ENCODE results near the gene GKAP1. TPM values are rescaled to one million over a fixed set of nuclear protein-coding genes. Genes with fewer than 3 reads are reported as not detected.
"Not testable (repeated sequence)": the region's sequence is repeated elsewhere in the genome, so short reads cannot be mapped to it uniquely, and the experiment has no call there.

The GKAP1 gene
- total RNA-seq, 1 experiment from 2014 or later = 0.86 TPM

GRCh38 chr9:83815120-83815519, 2.4 kb downstream of the GKAP1 start:
- H3K27me3 ChIP-seq (replicated peaks; ENCODE audit: control insufficient read depth, insufficient read depth, low read length); H3K27ac Mint-ChIP-seq (ENCODE audit: unreplicated experiment); H3K4me1 ChIP-seq; H3K36me3 ChIP-seq (ENCODE audit: control insufficient read depth, insufficient read depth, low read length); POLR2A ChIA-PET; BruUV-seq (replicated peaks); CTCF ChIA-PET; H3K9me3 ChIP-seq; H3K4me3 Mint-ChIP-seq (ENCODE audit: unreplicated experiment); H3K9me3 Mint-ChIP-seq (ENCODE audit: unreplicated experiment); intact Hi-C loops (cut with micrococcal nuclease; ENCODE audit: unreplicated experiment); DNase-seq; H3K36me3 Mint-ChIP-seq (ENCODE audit: insufficient read depth, unreplicated experiment); H3K27me3 Mint-ChIP-seq (ENCODE audit: insufficient read depth, unreplicated experiment); H3K4me1 Mint-ChIP-seq (ENCODE audit: low read depth, unreplicated experiment); H3K4me3 ChIP-seq (ENCODE audit: low read depth, low read length): not testable (repeated sequence)

- H3K27me3 ChIP-seq (replicated peaks; ENCODE audit: control insufficient read depth, insufficient read depth, low read length); H3K27me3 Mint-ChIP-seq (ENCODE audit: insufficient read depth, unreplicated experiment); POLR2A ChIA-PET; H3K4me3 Mint-ChIP-seq (ENCODE audit: unreplicated experiment); H3K36me3 ChIP-seq (ENCODE audit: control insufficient read depth, insufficient read depth, low read length); H3K27ac Mint-ChIP-seq (ENCODE audit: unreplicated experiment); H3K9me3 Mint-ChIP-seq (ENCODE audit: unreplicated experiment); H3K36me3 Mint-ChIP-seq (ENCODE audit: insufficient read depth, unreplicated experiment); CTCF ChIA-PET; H3K9me3 ChIP-seq; DNase-seq; H3K4me1 ChIP-seq; intact Hi-C loops (cut with micrococcal nuclease; ENCODE audit: unreplicated experiment); H3K4me1 Mint-ChIP-seq (ENCODE audit: low read depth, unreplicated experiment); BruUV-seq (replicated peaks); H3K4me3 ChIP-seq (ENCODE audit: low read depth, low read length): not testable (repeated sequence)
These were observed 8.4 kb downstream of the GKAP1 start for GRCh38 chr9:83809213-83809612.

GRCh38 chr9:83804454-83804853, 13.1 kb downstream of the GKAP1 start:
- H3K27me3 ChIP-seq (replicated peaks; ENCODE audit: control insufficient read depth, insufficient read depth, low read length); H3K4me1 ChIP-seq; intact Hi-C loops (cut with micrococcal nuclease; ENCODE audit: unreplicated experiment); H3K27ac Mint-ChIP-seq (ENCODE audit: unreplicated experiment); H3K4me1 Mint-ChIP-seq (ENCODE audit: low read depth, unreplicated experiment); DNase-seq; H3K4me3 Mint-ChIP-seq (ENCODE audit: unreplicated experiment); H3K4me3 ChIP-seq (ENCODE audit: low read depth, low read length); POLR2A ChIA-PET; H3K9me3 Mint-ChIP-seq (ENCODE audit: unreplicated experiment); H3K36me3 ChIP-seq (ENCODE audit: control insufficient read depth, insufficient read depth, low read length); H3K27me3 Mint-ChIP-seq (ENCODE audit: insufficient read depth, unreplicated experiment); BruUV-seq (replicated peaks); CTCF ChIA-PET; H3K36me3 Mint-ChIP-seq (ENCODE audit: insufficient read depth, unreplicated experiment); H3K9me3 ChIP-seq: not testable (repeated sequence)

GRCh38 chr9:83803941-83804340, 13.6 kb downstream of the GKAP1 start:
- H3K27me3 Mint-ChIP-seq (ENCODE audit: insufficient read depth, unreplicated experiment); intact Hi-C loops (cut with micrococcal nuclease; ENCODE audit: unreplicated experiment); H3K4me3 Mint-ChIP-seq (ENCODE audit: unreplicated experiment); H3K27ac Mint-ChIP-seq (ENCODE audit: unreplicated experiment); H3K4me1 Mint-ChIP-seq (ENCODE audit: low read depth, unreplicated experiment); H3K27me3 ChIP-seq (replicated peaks; ENCODE audit: control insufficient read depth, insufficient read depth, low read length); POLR2A ChIA-PET; DNase-seq; CTCF ChIA-PET; H3K9me3 ChIP-seq; H3K36me3 Mint-ChIP-seq (ENCODE audit: insufficient read depth, unreplicated experiment); H3K36me3 ChIP-seq (ENCODE audit: control insufficient read depth, insufficient read depth, low read length); H3K4me3 ChIP-seq (ENCODE audit: low read depth, low read length); BruUV-seq (replicated peaks); H3K4me1 ChIP-seq; H3K9me3 Mint-ChIP-seq (ENCODE audit: unreplicated experiment): not testable (repeated sequence)

- CTCF ChIA-PET = no interaction called here
- Mint-ChIP-seq H3K4me1 (ENCODE audit: low read depth, unreplicated experiment) (no peaks in the 10 kb centered on the region), H3K27me3 (ENCODE audit: insufficient read depth, unreplicated experiment) (no peaks in the 10 kb centered on the region), H3K27ac (ENCODE audit: unreplicated experiment) (no peak overlapping the region), H3K36me3 (ENCODE audit: insufficient read depth, unreplicated experiment) (no peaks in the 10 kb centered on the region), H3K9me3 (ENCODE audit: unreplicated experiment) (no peaks in the 10 kb centered on the region), H3K4me3 (ENCODE audit: unreplicated experiment) (no peak overlapping the region)
- DNase-seq = no peak
- BruUV-seq (replicated peaks) = no TSS peak
- Histone ChIP-seq H3K4me1 (no peaks in the 10 kb centered on the region), H3K27me3 (replicated peaks; ENCODE audit: control insufficient read depth, insufficient read depth, low read length) (no peaks in the 10 kb centered on the region), H3K36me3 (ENCODE audit: control insufficient read depth, insufficient read depth, low read length) (no peaks in the 10 kb centered on the region), H3K4me3 (ENCODE audit: low read depth, low read length) (no peak overlapping the region), H3K9me3 (no peaks in the 10 kb centered on the region)
- POLR2A ChIA-PET = no interaction called here
- TF ChIP-seq CTCF (IDR thresholded peaks at IDR 0.05; ENCODE audit: insufficient read depth in 1 of 2, low read depth in 1 of 2, low read length in 1 of 2, severe bottlenecking in 1 of 2, unreplicated experiment in 1 of 2) = no peak
- intact Hi-C loops (cut with micrococcal nuclease; ENCODE audit: unreplicated experiment) = no loop called here
These were observed 17.1 kb downstream of the GKAP1 start for GRCh38 chr9:83800236-83801033.
